ENCODE data around the gene EFNA1.

The EFNA1 gene

GRCh38 chr1:155176544-155177071 lies 48.9 kb downstream of the EFNA1 start:
- DNase-seq = peak; percentile 64

- no peak for DNase-seq
Observed at GRCh38 chr1:155177192-155177917, 49.7 kb downstream of the EFNA1 start.

GRCh38 chr1:155177918-155178281 lies 50.2 kb downstream of the EFNA1 start:
- no peak for DNase-seq

- no peak for DNase-seq
Observed at GRCh38 chr1:155178441-155179111, 50.9 kb downstream of the EFNA1 start.

- no peak for DNase-seq
Observed at GRCh38 chr1:155179112-155180031, 51.7 kb downstream of the EFNA1 start.

- no peak for DNase-seq
Observed at GRCh38 chr1:155181371-155182051, 53.8 kb downstream of the EFNA1 start.

GRCh38 chr1:155182052-155182550 lies 54.4 kb downstream of the EFNA1 start:
- no peak for DNase-seq

- DNase-seq = no peak
Observed at GRCh38 chr1:155183775-155184221, 56.1 kb downstream of the EFNA1 start.

GRCh38 chr1:155184351-155184811 lies 56.7 kb downstream of the EFNA1 start:
- no peak for DNase-seq

Measured in T1000 (cell line).